DMS53 treated with DMSO at 0.1 percent for 48 hours (cell line): Measurements from ENCODE around the gene GSE1.

Experiments used
- DNase-seq: peaks from one replicate; lab custom pipeline; 2025; ENCODE audit not compliant: unreplicated experiment; lab: John Stamatoyannopoulos, UW

Gene GSE1

DNA sequence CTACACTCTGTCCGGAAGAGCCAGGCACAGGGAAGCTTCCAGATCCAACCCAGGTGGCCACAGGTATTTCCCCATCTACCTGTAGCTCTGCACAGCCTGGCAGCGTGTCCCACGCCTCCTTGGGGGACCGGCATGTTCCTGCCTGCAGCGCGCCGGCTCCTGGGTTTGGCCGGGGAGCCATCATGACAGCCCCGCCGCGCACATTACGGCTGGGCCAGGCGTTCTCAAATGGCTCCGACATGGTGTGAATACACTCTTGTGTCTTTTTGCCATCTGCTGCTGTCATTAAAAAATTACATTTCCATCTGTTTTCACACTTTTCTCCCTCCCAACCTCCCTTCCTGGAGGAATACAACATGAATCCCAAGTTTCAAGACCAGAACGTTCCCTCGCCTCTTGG lies 83.7 kb downstream of the GSE1 start:
- DNase-seq = no peak

DNA sequence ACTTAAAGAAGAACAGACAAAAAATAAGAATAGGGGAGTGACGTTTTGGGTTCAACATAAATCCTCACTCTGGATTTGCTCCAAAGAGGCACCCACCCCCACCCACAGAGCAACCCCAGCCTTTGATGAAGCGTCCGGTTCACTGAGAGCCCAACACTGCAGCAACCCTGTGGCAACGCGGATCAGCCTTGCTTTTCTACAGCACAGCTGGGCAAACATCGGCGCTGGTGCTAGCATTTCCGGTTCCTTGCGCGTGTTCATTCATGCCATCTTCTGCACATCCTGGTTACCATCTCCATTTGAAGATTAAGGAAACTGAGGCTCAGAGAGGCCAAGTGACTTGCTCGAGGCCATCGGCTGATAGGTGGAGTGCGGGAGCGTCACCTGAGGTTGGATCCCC lies 84.3 kb downstream of the GSE1 start:
- DNase-seq = peak; percentile 69

DNA sequence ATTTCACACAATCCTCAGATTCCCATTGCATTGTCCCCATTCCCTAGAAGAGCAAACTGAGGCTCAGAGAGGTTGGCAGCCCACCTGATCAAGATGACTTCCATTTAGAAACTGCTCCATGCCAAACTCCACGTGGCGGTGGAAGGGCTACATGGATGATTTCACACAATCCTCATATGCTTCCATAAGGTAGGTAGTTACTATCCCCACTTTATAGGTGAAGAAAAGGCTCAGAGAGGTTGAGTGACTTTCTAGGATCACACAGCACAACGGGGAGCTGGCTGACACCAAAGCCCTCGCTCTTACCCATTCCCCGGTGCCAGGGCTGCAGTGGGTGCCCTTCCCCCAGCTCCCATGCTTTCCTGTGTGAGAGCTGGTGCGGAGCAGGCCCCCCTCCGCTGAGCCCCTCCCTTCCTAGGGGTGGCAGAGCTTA lies 85.4 kb downstream of the GSE1 start:
- no peak for DNase-seq

- no peak for DNase-seq
Observed at GRCh38 chr16:85698935-85699558, 85.9 kb downstream of the GSE1 start.

DNA sequence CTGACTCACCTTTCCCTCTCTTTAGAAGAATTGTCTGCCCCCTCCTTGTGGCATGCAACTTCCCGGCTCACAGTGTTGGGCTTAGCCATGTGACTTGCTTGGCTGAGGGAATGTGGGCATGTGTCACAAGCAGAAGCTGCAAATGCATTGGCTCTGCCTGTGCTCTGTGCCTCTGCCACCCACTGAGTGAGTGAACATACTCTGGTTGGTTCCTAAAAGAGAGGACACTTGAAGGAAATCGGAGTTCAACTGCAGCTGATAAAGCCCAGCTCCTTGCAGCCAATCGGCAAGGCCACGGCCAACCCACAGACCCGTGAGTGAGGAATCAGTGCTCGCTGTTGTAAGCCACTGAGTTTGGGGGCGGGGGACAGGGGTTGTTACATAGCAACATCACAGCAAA lies 86.5 kb downstream of the GSE1 start:
- no peak for DNase-seq

- DNase-seq = no peak
Observed at GRCh38 chr16:85704011-85704410, 90.9 kb downstream of the GSE1 start.

GRCh38 chr16:85704900-85705846 lies 92.1 kb downstream of the GSE1 start:
- no peak for DNase-seq

DNA sequence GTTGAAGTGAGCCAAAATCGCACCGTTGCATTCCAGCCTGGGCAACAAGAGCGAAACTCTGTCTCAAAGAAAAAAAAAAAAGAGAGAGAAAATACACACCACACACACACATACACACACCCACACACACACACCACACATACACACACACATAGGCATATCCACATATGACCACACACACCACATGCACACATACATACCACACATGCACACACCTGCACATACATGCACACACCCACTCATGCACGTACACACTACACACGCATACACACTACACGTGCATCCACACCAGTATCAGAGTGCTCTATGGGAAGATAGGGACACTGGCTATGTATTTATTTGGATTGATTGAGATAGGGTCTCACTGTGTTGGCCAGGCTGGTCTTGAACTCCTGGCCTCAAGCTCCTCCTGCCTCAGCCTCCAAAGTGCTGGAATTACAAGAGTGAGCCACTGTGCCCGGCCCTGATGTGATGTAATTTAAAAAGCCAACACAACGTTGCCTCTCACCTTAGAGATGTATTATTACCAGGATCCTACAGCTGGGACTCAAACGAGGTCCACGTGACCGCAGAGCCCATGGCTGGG lies 93.4 kb downstream of the GSE1 start:
- DNase-seq = no peak

DNA sequence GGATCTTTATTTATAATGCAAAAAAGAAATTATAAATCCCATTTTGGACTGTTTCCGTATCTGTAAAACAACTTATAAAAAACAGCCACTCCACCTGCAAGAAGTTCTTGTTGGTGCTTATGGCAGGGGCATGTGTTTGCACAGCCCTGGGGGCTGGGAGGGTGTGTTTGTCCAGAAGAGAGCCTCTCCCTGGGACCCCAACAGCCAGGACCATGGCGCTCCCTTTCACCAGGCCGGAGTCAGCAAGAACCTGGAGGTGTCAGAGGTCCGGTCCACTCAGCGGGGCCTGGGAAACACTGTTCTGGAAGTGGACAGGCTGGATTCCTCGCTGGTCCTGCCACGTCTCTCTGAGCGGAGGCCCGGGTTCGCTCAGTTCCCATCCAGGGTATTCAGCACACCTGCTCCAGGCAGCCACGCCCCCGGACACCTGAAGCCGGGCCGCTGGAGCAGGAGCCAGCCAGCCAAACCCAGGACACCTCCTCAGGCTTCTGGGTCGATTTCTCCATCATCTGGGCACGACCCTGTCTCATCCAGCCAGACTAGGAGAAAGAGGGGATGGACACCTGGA lies 94.5 kb downstream of the GSE1 start:
- DNase-seq = peak; percentile 40

DNA sequence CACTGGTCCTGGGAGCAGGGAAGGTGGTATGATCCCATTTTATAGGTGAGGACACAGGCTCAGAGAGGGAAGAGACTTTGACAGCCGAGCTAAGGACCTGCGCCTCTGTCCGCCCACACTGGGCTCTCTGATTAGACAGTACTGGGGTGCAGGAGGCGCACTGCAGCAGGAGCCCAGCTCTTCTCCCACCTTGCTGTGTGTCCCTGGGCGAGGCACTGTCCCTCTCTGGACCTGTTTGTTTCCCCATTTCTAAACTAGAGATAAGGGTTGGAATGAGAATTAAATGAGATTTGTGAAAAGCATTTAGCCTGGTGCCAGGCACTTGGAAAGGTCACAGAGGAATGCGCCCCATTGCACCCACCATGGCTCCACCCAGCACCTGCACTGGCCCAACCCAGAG lies 95.2 kb downstream of the GSE1 start:
- DNase-seq = no peak

GRCh38 chr16:85709766-85710585 lies 96.9 kb downstream of the GSE1 start:
- DNase-seq = no peak

GRCh38 chr16:85710732-85711131 lies 97.6 kb downstream of the GSE1 start:
- no peak for DNase-seq

- no peak for DNase-seq
Observed at GRCh38 chr16:85711982-85712587, 99.0 kb downstream of the GSE1 start.

GRCh38 chr16:85712801-85713200 lies 99.7 kb downstream of the GSE1 start:
- no peak for DNase-seq

GRCh38 chr16:85715169-85716021 lies 102.3 kb downstream of the GSE1 start:
- DNase-seq = peak; percentile 76

DNA sequence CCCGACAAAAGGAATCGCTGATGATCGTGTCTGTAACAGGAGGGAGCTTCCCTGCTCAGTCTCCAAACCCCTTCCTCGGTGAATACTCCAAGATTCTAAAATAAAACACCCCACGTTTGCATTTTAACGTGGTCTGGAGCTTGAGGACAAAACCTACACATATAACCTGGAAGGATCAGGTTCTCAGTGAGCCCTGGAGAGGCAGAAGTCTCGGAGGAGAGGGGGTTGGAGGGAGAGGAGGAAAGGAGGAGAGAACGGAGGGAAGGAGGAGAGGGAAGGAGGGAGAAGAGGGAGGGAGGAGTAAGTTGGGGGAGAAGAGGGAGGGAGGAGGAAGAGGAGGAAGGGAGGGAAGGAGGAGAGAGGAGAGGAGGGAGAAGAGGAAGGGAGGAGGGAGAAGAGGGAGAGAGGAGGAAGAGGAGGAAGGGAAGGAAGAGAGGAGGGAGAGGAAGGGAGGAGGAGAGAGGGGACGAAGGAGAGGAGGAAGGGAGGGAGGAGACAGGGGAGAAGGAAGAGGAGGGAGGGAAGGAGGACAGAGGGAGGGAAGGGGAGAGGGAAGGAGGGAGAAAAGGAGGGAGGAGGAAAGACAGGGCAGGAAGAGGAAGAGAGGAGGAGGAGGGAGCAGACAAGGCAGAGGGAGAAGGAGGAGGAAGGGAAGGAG lies 103.0 kb downstream of the GSE1 start:
- no peak for DNase-seq

GRCh38 chr16:85716680-85717038 lies 103.5 kb downstream of the GSE1 start:
- DNase-seq = no peak

- peak; percentile 71 for DNase-seq
Observed at GRCh38 chr16:85717393-85718152, 104.5 kb downstream of the GSE1 start.
